ENCODE measurements around the gene ZNF562.
A peak's percentile ranks its signal among the peaks of the same experiment; 100 is the strongest.

Gene ZNF562

GRCh38 chr19:9644472-9644871, 30.4 kb downstream of the ZNF562 start:
- DNase-seq (ENCODE audit: low spot score): no peak

GRCh38 chr19:9641810-9642209, 33.1 kb downstream of the ZNF562 start:
- no peak for DNase-seq (ENCODE audit: low spot score)

DNA sequence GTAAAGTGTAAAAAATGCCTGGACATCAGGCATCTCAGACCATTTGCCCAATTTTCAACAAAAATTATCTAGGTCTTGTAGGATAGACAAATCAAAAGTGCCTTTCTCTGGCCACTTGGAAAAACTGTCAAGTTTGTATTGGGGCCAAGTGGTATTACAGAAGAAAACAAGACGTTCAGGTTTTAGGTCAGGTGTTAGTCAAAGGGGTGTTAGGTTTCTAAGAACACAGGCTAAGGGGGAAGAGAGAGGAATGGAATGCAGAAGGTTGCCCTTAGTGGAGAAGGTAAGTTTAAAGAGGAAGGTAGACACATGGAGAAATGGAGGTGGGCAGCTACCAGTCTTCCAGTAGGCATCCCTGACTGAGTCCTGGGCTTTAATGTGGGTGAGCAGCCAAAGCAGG, 33.9 kb downstream of the ZNF562 start:
- DNase-seq (ENCODE audit: low spot score): no peak

- DNase-seq (ENCODE audit: low spot score): no peak
These were observed 38.9 kb downstream of the ZNF562 start for GRCh38 chr19:9636018-9636417.

DNA sequence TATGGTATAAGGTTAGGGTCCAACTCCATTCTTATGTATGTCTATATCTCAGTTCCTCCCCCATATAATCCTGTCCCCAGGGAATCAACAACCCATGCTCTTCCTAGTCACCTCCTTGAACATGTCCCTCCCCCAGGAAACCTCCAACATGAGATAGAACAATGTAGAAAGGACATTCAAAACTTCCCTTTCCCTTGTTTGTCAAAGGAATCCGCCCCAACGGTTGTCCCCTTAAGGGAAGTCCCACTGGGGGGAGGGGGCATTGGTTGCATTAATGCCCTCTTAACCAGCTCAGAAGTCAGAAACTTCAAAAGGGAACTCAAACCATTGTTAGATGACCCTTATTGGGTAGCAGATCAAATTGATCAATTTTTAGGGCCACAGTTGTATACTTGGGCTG, 47.0 kb downstream of the ZNF562 start:
- DNase-seq (ENCODE audit: low spot score): no peak

- no peak for DNase-seq (ENCODE audit: low spot score)
These were observed 52.4 kb downstream of the ZNF562 start for GRCh38 chr19:9622531-9622930.

DNA sequence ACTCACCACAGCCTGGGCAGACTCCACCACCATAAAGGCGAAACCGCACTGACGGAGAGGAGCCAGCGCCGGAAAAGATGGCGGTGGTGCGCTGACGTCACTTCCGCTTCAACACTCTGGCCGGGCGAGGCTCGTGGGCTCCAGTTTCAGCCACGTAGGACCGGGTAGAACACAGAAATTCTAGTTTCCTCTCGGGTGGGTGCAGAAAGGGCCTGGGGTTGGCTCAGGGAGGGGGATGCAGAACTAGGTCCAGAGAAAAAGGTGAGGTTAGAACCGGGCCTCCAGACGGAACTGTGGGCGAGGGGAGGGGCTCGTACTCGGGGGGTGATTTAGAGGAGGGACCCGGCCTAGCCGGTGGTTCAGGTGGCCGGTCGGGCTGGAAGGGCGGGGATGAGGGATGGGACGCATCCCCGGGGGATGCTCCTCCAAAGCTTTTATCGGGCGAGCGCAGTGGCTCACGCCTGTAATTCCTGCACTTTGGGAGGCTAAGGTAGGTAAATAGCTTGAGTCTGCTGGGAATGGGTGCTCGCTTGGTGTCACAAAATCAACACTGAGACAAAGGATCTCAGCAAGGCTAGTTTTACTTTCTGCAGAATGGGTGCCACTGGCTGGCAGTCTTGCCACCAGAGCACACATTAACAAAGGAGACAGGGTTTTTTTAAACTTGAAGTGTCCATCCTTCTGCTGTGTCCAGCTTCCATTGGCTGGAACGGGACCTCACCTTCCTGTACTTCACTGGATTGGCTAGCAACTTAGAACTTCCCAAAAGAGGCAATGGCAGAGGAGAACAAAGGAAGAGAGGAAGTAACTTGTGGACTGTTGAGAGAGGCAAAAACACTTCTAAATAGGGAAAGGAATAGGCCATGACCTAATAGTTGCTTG, 53.5 kb downstream of the ZNF562 start, which contains the start of gene ZNF561:
Gene ZNF561, minus strand, starts transcription at position 77 of the 882 bp plus-strand sequence. CDS start 1,776 bp downstream, outside the sequence.
- DNase-seq (ENCODE audit: low spot score): peak; percentile 93

DNA sequence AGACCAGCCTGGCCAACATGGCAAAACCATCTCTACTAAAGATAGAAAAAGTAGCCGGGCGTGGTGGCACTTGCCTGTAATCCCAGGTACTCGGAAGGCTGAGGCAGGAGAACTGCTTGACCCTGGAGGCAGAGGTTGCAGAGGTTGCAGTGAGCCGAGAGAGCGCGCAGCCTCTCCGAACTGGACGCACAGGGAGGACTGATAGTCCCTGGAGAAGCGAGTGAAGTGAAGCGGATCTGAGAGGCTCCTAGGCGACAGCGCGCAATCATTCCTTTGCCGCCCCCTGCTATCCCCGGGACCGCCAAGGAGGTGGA, 54.1 kb downstream of the ZNF562 start:
- no peak for DNase-seq (ENCODE audit: low spot score)

DNA sequence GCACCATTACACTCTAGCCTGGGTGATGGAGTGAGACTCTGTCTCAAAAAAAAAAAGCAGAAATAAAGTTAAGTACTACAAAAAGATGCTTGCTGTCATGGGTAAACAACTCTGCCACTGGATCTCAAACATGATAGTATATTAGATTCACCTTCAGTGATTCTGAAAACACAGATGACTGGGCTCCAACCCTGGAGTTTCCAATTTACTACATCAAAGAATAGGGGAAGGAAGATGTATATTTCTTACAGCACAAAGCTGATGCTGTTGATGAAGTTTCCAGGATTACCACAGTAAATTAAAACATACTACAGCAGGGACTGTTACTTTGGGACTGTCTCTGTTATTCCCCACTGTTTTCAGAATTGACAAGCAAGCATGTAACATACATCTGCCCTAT, 59.1 kb downstream of the ZNF562 start:
- DNase-seq (ENCODE audit: low spot score): no peak

DNA sequence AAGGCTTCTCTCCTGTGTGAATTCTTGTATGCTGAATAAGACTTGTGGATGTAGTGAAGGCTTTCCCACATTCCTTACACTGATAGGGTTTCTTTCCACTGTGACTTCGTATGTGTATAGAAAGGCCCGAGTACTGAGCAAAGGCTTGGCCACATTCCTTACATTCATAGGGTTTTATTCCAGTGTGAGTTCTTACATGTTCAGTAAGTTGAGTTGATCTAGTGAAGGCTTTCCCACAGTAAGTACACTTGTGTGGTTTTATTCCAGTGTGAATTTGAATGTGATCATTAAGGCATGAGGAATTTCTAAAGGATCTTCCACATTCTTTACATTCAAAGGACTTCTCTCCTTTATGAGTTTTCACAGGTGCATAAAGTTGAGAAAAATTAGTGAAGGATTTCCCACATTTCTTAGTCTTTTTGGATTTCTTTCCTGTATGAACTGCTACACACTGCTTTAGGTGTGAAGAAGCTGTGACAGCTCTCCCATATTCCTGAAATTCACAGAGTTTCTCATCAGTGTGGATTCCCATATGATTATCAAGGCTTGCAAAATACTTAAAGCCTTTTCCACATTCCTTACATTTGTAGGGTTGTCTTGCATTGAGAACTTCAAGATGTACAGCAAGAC, 64.3 kb downstream of the ZNF562 start:
- DNase-seq (ENCODE audit: low spot score): no peak

DNA sequence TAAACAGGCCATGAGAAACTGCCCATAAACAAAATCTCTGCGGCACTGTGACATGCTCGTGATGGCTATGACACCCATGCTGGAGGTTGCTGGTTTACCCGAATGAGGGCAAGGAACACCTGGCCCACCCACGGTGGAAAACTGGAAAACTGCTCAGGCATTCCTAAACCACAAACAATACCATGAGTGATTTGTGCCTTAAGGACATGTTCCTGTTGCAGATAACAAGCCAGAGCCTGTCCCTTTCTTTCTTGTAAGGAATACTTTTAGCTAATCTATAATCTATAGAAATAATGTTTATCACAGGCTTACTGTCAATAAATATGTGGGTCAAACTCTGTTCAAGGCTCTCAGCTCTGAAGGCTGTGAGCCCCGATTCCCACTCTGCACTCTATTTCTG, 66.0 kb downstream of the ZNF562 start:
- DNase-seq (ENCODE audit: low spot score): no peak

DNA sequence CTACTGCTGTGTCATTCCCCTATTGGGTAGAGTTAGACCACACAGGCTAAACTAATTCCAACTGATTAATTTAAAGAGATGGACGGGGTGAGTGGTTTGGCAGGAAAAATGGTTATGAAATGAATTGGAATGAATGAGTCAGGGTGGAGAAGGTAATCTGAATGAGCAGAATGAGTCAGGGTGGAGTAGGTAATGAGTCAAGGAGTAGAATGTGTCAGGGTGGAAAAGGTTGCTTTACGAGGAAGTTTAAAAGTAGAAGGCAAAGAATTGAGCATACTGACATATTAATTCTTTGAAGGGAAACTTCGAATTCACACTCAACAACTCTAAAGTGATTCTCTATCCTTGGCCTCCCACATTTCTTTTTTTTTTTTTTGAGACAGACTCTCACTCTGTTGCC, 77.9 kb downstream of the ZNF562 start:
- no peak for DNase-seq (ENCODE audit: low spot score)

Data from ecto neural progenitor cell (in vitro differentiated cells).